Thoracic aorta (tissue), 2 donors: ENCODE data around the gene POGLUT2. TPM values are rescaled to one million over a fixed set of nuclear protein-coding genes. Genes with fewer than 3 reads are reported as not detected.

Experiments used
- ATAC-seq: fragments of 150-250 bp; one replicate; pipeline ENCODE4 v1.8.0; 2017; ENCODE audit warnings: low read depth; ENCODE audit not compliant: insufficient number of reproducible peaks, low FRiP score
- DNase-seq: peaks from one replicate; pipeline ENCODE4 v3.0.0-alpha.2; 2020; ENCODE audit warnings: low spot score
- H3K27ac ChIP-seq, 2 donors: fragments of 200-600 bp; sonication (generic); 1 replicate in 1 of 2; 2 replicates in 1 of 2; pipeline ENCODE4 v1.5.1; 2016; ENCODE audit warnings: mild to moderate bottlenecking in 2 of 2, moderate library complexity in 2 of 2
- H3K27me3 ChIP-seq: fragments of 200-600 bp; sonication (generic); replicated peaks from 2 replicates; pipeline ENCODE4 v1.6.0; 2016; ENCODE audit warnings: mild to moderate bottlenecking; ENCODE audit not compliant: insufficient read depth
- H3K36me3 ChIP-seq: fragments of 200-600 bp; sonication (generic); one replicate; pipeline ENCODE4 v1.5.1; 2016
- H3K4me1 ChIP-seq, 2 donors: fragments of 200-600 bp; sonication (generic); 1 replicate in 1 of 2; 2 replicates in 1 of 2; pipeline versions ENCODE4 v1.5.1 to v1.6.0; 2016; ENCODE audit warnings: low read depth in 2 of 2, mild to moderate bottlenecking in 1 of 2; ENCODE audit not compliant: control insufficient read depth in 1 of 2
- H3K4me3 ChIP-seq: fragments of 200-600 bp; sonication (generic); 2 replicates; pipeline ENCODE4 v1.5.1; 2016; ENCODE audit warnings: mild to moderate bottlenecking
- H3K9me3 ChIP-seq: fragments of 200-600 bp; sonication (generic); 2 replicates; pipeline ENCODE4 v1.5.1; 2016
- CTCF ChIP-seq: fragments of 200-600 bp; sonication (generic); IDR thresholded peaks from one replicate; pipeline ENCODE4 v1.5.1; 2019; ENCODE audit warnings: antibody characterized with exemption
- total RNA-seq, 2 donors: library from RNA; depleted of rRNA; stranded (reverse); fragments of >200 nt; gene quantifications; one replicate each; pipeline versions ENCODE4 v1.1.0 to v1.2.3, GENCODE V29; 2016

POGLUT2 gene
- total RNA-seq, 2 donors from 2014 or later, result 7.3 to 11.9 TPM

GRCh38 chr13:102751886-102752285 is 46.9 kb downstream of the POGLUT2 start:
- H3K27ac ChIP-seq, result no peak overlapping the region
- H3K4me3 ChIP-seq, result no peak overlapping the region
- no peaks in the 10 kb centered on the region for H3K27me3 ChIP-seq
- no peaks in the 10 kb centered on the region for H3K9me3 ChIP-seq
- H3K4me1 ChIP-seq, result no peaks in the 10 kb centered on the region
- DNase-seq, result no peak
- no peaks in the 10 kb centered on the region for H3K36me3 ChIP-seq
- TF ChIP-seq CTCF, result no peak
- ATAC-seq, result no peak

GRCh38 chr13:102742506-102742905 is 56.3 kb downstream of the POGLUT2 start:
- no peaks in the 10 kb centered on the region for H3K4me1 ChIP-seq
- no peak for ATAC-seq
- no peak overlapping the region for H3K4me3 ChIP-seq
- peaks cover 3% of the 10 kb centered on the region for H3K9me3 ChIP-seq
- H3K36me3 ChIP-seq, result no peaks in the 10 kb centered on the region
- no peak overlapping the region for H3K27ac ChIP-seq
- no peaks in the 10 kb centered on the region for H3K27me3 ChIP-seq
- no peak for TF ChIP-seq CTCF
- DNase-seq, result no peak

- peaks cover 3% of the 10 kb centered on the region for H3K9me3 ChIP-seq
- DNase-seq (no peak), ATAC-seq (no peak)
- no peak overlapping the region for H3K27ac ChIP-seq
- H3K27me3 ChIP-seq, result no peaks in the 10 kb centered on the region
- TF ChIP-seq CTCF, result no peak
- no peaks in the 10 kb centered on the region for H3K4me1 ChIP-seq
- no peaks in the 10 kb centered on the region for H3K36me3 ChIP-seq
- H3K4me3 ChIP-seq, result no peak overlapping the region
Measured at GRCh38 chr13:102742101-102742500, 56.7 kb downstream of the POGLUT2 start.

Other genes with a start within 250 kb of the POGLUT2 start
- gene TPP2, start 202.0 kb downstream of the POGLUT2 start, total RNA-seq, result 10 to 100 TPM; 41.7 to 49.9 TPM
- gene METTL21C, start 103.9 kb downstream of the POGLUT2 start, total RNA-seq, result not detected
- 1 to 10 TPM; 2.8 to 8.0 TPM for gene TEX30, start 25.2 kb downstream of the POGLUT2 start, total RNA-seq
- gene BIVM, start 143 bp upstream of the POGLUT2 start, total RNA-seq, result 10 to 100 TPM; 26.8 to 33.2 TPM
- gene ERCC5, start 47.1 kb upstream of the POGLUT2 start, total RNA-seq, result 10 to 100 TPM; 59.4 to 80.8 TPM